Liver (tissue), 9 donors: ENCODE results near the gene FAM120B. TPM values are rescaled to one million over a fixed set of nuclear protein-coding genes. Genes with fewer than 3 reads are reported as not detected.

Experiments
- DNase-seq: peaks from one replicate; pipeline ENCODE4 v3.0.0-alpha.2; 2017; ENCODE audit warnings: low spot score
- H3K27ac ChIP-seq, 2 donors: one replicate each; pipeline ENCODE4 v1.7.0; 2013; ENCODE audit warnings: inconsistent platforms in 2 of 2, low read length in 2 of 2, control low read depth in 1 of 2, low read depth in 1 of 2, mild to moderate bottlenecking in 1 of 2
- H3K27me3 ChIP-seq, 4 donors: one replicate each; pipeline versions ENCODE4 v1.6.1 to v1.7.0; 2013; ENCODE audit warnings: low read length in 3 of 4, inconsistent platforms in 1 of 4, mild to moderate bottlenecking in 1 of 4, moderate library complexity in 1 of 4; ENCODE audit not compliant: control insufficient read depth in 4 of 4, insufficient read depth in 4 of 4
- H3K36me3 ChIP-seq, 4 donors: one replicate each; pipeline versions ENCODE4 v1.6.1 to v1.7.0; 2013; ENCODE audit warnings: low read length in 3 of 4, mild to moderate bottlenecking in 3 of 4, low read depth in 1 of 4, moderate library complexity in 1 of 4; ENCODE audit not compliant: control insufficient read depth in 4 of 4, insufficient read depth in 3 of 4
- H3K4me1 ChIP-seq, 4 donors: one replicate each; pipeline versions ENCODE4 v1.6.1 to v1.7.0; 2013; ENCODE audit warnings: low read length in 3 of 4, mild to moderate bottlenecking in 3 of 4, moderate library complexity in 1 of 4; ENCODE audit not compliant: control insufficient read depth in 4 of 4, insufficient read depth in 4 of 4
- H3K4me3 ChIP-seq, 3 donors: one replicate each; pipeline versions ENCODE4 v1.6.1 to v1.7.0; 2013; ENCODE audit warnings: low read length in 3 of 3, control low read depth in 1 of 3, low read depth in 1 of 3, mild to moderate bottlenecking in 1 of 3
- H3K9ac ChIP-seq, 2 donors: one replicate each; pipeline ENCODE4 v1.7.0; 2013; ENCODE audit warnings: low read length in 2 of 2, mild to moderate bottlenecking in 2 of 2, moderate library complexity in 2 of 2, control low read depth in 1 of 2, low read depth in 1 of 2
- H3K9me3 ChIP-seq, 4 donors: one replicate each; pipeline versions ENCODE4 v1.6.1 to v1.7.0; 2013; ENCODE audit warnings: low read length in 3 of 4; ENCODE audit not compliant: control insufficient read depth in 4 of 4
- EGR1 ChIP-seq, 2 donors: IDR thresholded peaks; 2 replicates each; pipeline ENCODE4 v1.6.1; 2016 to 2018; ENCODE audit warnings: antibody characterized with exemption in 2 of 2, low read depth in 2 of 2
- FOXA1 ChIP-seq: IDR thresholded peaks from 2 replicates; pipeline ENCODE4 v1.6.1; 2016; ENCODE audit warnings: antibody characterized with exemption
- FOXA2 ChIP-seq: IDR thresholded peaks from 2 replicates; pipeline ENCODE4 v1.6.1; 2016; ENCODE audit warnings: antibody characterized with exemption
- GABPA ChIP-seq, 2 donors: IDR thresholded peaks in 1 of 2; conservative IDR thresholded peaks in 1 of 2; 2 replicates each; pipeline ENCODE4 v1.6.1; 2016; ENCODE audit warnings: antibody characterized with exemption in 2 of 2, mild to moderate bottlenecking in 1 of 2, moderate library complexity in 1 of 2
- HNF4A ChIP-seq, 2 donors: conservative IDR thresholded peaks; 2 replicates each; pipeline ENCODE4 v1.6.1; 2016; ENCODE audit warnings: antibody characterized with exemption in 2 of 2, mild to moderate bottlenecking in 2 of 2
- HNF4G ChIP-seq: IDR thresholded peaks from 2 replicates; pipeline ENCODE4 v1.6.1; 2016; ENCODE audit warnings: antibody characterized with exemption
- JUND ChIP-seq, 2 donors: IDR thresholded peaks; 2 replicates each; pipeline ENCODE4 v1.6.1; 2016; ENCODE audit warnings: antibody characterized with exemption in 2 of 2
- RAD21 ChIP-seq, 2 donors: IDR thresholded peaks; 2 replicates each; pipeline ENCODE4 v1.6.1; 2016; ENCODE audit warnings: antibody characterized with exemption in 2 of 2, mild to moderate bottlenecking in 2 of 2
- RXRA ChIP-seq, 2 donors: IDR thresholded peaks; 2 replicates each; pipeline ENCODE4 v1.6.1; 2017 to 2018; ENCODE audit warnings: antibody characterized with exemption in 2 of 2, mild to moderate bottlenecking in 1 of 2
- SP1 ChIP-seq: IDR thresholded peaks from 2 replicates; pipeline ENCODE4 v1.6.1; 2018; ENCODE audit warnings: antibody characterized with exemption, mild to moderate bottlenecking
- TAF1 ChIP-seq: conservative IDR thresholded peaks from 2 replicates; pipeline ENCODE4 v1.6.1; 2016; ENCODE audit warnings: antibody characterized with exemption, mild to moderate bottlenecking
- YY1 ChIP-seq: IDR thresholded peaks from 2 replicates; pipeline ENCODE4 v1.6.1; 2016; ENCODE audit warnings: antibody characterized with exemption, mild to moderate bottlenecking
- WGBS: extraction: QIAGEN DNeasy Blood & Tissue Kit; methylation state at CpG from one replicate; pipeline ENCODE4 v1.1.7; 2013; 5-methylcytosine and 5-hydroxymethylcytosine counted together
- polyA plus RNA-seq, 2 donors: library from polyadenylated mRNA; stranded (reverse) in 1 of 2; unstranded in 1 of 2; fragments of 200-250 nt in 1 of 2; fragments of >200 nt in 1 of 2; fragmentation: Nextera tagmentation in 1 of 2; extraction: Ambion mirVana in 1 of 2; gene quantifications; one replicate each; pipeline versions ENCODE4 v1.2.1 to v1.2.3, GENCODE V29; 2013 to 2015
- total RNA-seq, 2 donors: library from RNA; depleted of rRNA; stranded (reverse); fragments of >200 nt; gene quantifications; one replicate each; pipeline ENCODE4 v1.2.3, GENCODE V29; 2014
- TF ChIP-seq, protein P1 (sequence below): IDR thresholded peaks from 2 replicates; pipeline ENCODE4 v1.6.1; 2016; ENCODE audit warnings: antibody characterized with exemption, mild to moderate bottlenecking
- TF ChIP-seq, protein P2 (sequence below): fragments of 150-350 bp; IDR thresholded peaks from 2 replicates; pipeline ENCODE4 v1.5.1; 2017; ENCODE audit warnings: improper control_type of control experiment, low read depth, low read length; ENCODE audit not compliant: missing input control
- TF ChIP-seq, protein P3 (sequence below): IDR thresholded peaks from 2 replicates; pipeline ENCODE4 v1.6.1; 2016; ENCODE audit warnings: antibody characterized with exemption
- TF ChIP-seq, protein P4 (sequence below): IDR thresholded peaks from 2 replicates; pipeline ENCODE4 v1.6.1; 2016; ENCODE audit warnings: antibody characterized with exemption
- TF ChIP-seq, protein P5 (sequence below): IDR thresholded peaks from 2 replicates; pipeline ENCODE4 v1.6.1; 2016; ENCODE audit warnings: antibody characterized with exemption
- donor health status: healthy.
- donor health status: healthy.
- donor health status: healthy.
- donor health status: healthy.
- donor health status: healthy.

The FAM120B gene
- total and polyA plus RNA-seq, 4 donors: 6.0 to 11.1 (median 9.1) TPM

DNA sequence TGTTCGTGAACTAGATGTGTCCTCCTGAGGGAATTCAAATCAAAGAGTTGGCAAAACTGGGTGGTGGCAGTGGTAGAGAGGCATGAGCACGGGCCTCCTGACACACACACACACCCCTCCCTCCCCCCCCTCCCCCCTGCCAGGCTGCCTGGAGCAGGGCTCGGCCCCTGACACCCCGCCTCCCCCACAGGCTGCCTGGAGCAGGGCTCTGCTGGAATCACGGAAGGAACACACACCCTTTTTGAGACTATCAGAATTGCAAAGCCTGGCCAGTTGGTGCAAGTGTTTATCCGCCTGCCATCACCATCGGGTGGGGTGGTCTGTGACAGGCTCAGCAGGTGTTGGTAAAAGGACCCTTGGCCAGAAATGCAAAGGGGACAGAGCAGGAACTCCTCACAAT lies 59.0 kb downstream of the FAM120B start:
- Histone ChIP-seq H3K4me3 (no peak overlapping the region), H3K36me3 (peaks cover 7 to 20% (median 11%) of the 10 kb centered on the region in 4 donors), H3K4me1 (no peaks in the 10 kb centered on the region), H3K27ac (no peak overlapping the region), H3K9ac (no peak overlapping the region), H3K9me3 (no peaks in the 10 kb centered on the region), H3K27me3 (no peaks in the 10 kb centered on the region)
- WGBS: 87% methylated on average over 7 of the region's 7 CpGs
- DNase-seq: no peak
- TF ChIP-seq EGR1 (IDR thresholded peaks at IDR 0.05; ENCODE audit: low read depth in 2 of 2): no peak
- no peak for TF ChIP-seq FOXA2
- TF ChIP-seq HNF4A (conservative IDR thresholded peaks at IDR 0.05): no peak
- TF ChIP-seq HNF4G: no peak
- TF ChIP-seq, protein P1, sequence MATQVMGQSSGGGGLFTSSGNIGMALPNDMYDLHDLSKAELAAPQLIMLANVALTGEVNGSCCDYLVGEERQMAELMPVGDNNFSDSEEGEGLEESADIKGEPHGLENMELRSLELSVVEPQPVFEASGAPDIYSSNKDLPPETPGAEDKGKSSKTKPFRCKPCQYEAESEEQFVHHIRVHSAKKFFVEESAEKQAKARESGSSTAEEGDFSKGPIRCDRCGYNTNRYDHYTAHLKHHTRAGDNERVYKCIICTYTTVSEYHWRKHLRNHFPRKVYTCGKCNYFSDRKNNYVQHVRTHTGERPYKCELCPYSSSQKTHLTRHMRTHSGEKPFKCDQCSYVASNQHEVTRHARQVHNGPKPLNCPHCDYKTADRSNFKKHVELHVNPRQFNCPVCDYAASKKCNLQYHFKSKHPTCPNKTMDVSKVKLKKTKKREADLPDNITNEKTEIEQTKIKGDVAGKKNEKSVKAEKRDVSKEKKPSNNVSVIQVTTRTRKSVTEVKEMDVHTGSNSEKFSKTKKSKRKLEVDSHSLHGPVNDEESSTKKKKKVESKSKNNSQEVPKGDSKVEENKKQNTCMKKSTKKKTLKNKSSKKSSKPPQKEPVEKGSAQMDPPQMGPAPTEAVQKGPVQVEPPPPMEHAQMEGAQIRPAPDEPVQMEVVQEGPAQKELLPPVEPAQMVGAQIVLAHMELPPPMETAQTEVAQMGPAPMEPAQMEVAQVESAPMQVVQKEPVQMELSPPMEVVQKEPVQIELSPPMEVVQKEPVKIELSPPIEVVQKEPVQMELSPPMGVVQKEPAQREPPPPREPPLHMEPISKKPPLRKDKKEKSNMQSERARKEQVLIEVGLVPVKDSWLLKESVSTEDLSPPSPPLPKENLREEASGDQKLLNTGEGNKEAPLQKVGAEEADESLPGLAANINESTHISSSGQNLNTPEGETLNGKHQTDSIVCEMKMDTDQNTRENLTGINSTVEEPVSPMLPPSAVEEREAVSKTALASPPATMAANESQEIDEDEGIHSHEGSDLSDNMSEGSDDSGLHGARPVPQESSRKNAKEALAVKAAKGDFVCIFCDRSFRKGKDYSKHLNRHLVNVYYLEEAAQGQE: no peak
- TF ChIP-seq, protein P2, sequence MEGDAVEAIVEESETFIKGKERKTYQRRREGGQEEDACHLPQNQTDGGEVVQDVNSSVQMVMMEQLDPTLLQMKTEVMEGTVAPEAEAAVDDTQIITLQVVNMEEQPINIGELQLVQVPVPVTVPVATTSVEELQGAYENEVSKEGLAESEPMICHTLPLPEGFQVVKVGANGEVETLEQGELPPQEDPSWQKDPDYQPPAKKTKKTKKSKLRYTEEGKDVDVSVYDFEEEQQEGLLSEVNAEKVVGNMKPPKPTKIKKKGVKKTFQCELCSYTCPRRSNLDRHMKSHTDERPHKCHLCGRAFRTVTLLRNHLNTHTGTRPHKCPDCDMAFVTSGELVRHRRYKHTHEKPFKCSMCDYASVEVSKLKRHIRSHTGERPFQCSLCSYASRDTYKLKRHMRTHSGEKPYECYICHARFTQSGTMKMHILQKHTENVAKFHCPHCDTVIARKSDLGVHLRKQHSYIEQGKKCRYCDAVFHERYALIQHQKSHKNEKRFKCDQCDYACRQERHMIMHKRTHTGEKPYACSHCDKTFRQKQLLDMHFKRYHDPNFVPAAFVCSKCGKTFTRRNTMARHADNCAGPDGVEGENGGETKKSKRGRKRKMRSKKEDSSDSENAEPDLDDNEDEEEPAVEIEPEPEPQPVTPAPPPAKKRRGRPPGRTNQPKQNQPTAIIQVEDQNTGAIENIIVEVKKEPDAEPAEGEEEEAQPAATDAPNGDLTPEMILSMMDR: no peak
- TF ChIP-seq, protein P3, sequence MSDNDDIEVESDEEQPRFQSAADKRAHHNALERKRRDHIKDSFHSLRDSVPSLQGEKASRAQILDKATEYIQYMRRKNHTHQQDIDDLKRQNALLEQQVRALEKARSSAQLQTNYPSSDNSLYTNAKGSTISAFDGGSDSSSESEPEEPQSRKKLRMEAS: no peak
- no peak for TF ChIP-seq RXRA (IDR thresholded peaks at IDR 0.05)
- TF ChIP-seq, protein P4, sequence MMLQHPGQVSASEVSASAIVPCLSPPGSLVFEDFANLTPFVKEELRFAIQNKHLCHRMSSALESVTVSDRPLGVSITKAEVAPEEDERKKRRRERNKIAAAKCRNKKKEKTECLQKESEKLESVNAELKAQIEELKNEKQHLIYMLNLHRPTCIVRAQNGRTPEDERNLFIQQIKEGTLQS: no peak
- no peak for TF ChIP-seq FOXA1
- no peak for TF ChIP-seq GABPA (IDR thresholded peaks at IDR 0.05 in 1 of 2, conservative IDR thresholded peaks at IDR 0.05 in 1 of 2)
- TF ChIP-seq, protein P5, sequence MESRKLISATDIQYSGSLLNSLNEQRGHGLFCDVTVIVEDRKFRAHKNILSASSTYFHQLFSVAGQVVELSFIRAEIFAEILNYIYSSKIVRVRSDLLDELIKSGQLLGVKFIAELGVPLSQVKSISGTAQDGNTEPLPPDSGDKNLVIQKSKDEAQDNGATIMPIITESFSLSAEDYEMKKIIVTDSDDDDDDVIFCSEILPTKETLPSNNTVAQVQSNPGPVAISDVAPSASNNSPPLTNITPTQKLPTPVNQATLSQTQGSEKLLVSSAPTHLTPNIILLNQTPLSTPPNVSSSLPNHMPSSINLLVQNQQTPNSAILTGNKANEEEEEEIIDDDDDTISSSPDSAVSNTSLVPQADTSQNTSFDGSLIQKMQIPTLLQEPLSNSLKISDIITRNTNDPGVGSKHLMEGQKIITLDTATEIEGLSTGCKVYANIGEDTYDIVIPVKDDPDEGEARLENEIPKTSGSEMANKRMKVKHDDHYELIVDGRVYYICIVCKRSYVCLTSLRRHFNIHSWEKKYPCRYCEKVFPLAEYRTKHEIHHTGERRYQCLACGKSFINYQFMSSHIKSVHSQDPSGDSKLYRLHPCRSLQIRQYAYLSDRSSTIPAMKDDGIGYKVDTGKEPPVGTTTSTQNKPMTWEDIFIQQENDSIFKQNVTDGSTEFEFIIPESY: no peak
- no peak for TF ChIP-seq RAD21 (IDR thresholded peaks at IDR 0.05)
- no peak for TF ChIP-seq YY1
- TF ChIP-seq SP1: no peak

DNA sequence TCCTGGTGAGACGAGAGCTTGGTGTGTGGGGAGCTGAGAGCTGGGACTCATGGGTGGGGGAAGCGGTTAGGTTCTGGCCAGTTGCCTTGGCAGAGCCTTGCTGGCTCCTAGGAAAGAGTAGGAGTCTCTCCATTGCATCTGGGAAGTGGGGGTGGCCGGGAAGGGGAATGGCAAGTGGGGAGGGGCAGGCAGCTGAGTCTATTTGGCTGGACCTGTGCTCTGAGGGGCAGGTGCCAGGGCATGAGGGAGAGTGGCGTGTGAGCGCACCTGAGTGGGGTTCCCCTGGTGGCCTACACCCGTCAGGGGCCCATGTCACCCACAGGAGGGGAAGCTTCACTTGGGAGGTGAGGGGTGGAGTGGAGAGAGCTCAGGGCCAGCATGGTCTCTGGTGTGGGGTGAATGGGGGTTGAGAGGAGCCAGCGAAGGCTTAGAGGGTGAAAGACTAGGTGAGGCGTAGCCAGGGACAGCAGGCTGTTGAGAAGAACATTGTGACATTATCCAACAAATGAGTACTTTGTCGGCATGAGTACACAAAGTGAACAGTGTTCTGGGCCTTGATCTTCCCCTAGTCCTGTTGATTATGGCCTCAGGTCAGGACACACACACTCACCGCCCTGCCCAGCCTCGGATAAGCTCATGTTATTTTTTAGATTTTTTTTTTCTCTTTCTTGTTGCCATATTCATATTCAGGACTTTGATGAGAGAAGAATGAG lies 59.8 kb downstream of the FAM120B start:
- H3K4me1 ChIP-seq: no peaks in the 10 kb centered on the region
- no peak overlapping the region for H3K9ac ChIP-seq
- 87% methylated on average over 11 of the region's 11 CpGs for WGBS
- peaks cover 7 to 17% (median 10%) of the 10 kb centered on the region in 4 donors for H3K36me3 ChIP-seq
- no peak overlapping the region for H3K27ac ChIP-seq
- no peaks in the 10 kb centered on the region for H3K9me3 ChIP-seq
- H3K4me3 ChIP-seq: no peak overlapping the region
- no peaks in the 10 kb centered on the region for H3K27me3 ChIP-seq
- no peak for DNase-seq
- TF ChIP-seq HNF4G (no peak), YY1 (no peak), RXRA (IDR thresholded peaks at IDR 0.05) (no peak), SP1 (no peak), JUND (IDR thresholded peaks at IDR 0.05) (no peak), EGR1 (IDR thresholded peaks at IDR 0.05; ENCODE audit: low read depth in 2 of 2) (no peak), HNF4A (conservative IDR thresholded peaks at IDR 0.05) (no peak), TAF1 (no peak), FOXA2 (no peak), FOXA1 (no peak)
- TF ChIP-seq, protein P3: no peak
- TF ChIP-seq, protein P1: no peak
